Smooth muscle cell (in vitro differentiated cells): ENCODE results near the gene CCDC197. TPM values are rescaled to one million over a fixed set of nuclear protein-coding genes. Genes with fewer than 3 reads are reported as not detected.

Source experiments
- DNase-seq: peaks from one replicate; lab custom pipeline; 2025; ENCODE audit not compliant: unreplicated experiment; lab: John Stamatoyannopoulos, UW
- H2AFZ ChIP-seq: fragments of 200-600 bp; sonication (generic); 2 replicates; pipeline ENCODE4 v1.6.0; 2016; ENCODE audit warnings: antibody characterized with exemption, low read depth, mild to moderate bottlenecking
- H3F3A ChIP-seq: fragments of 200-600 bp; sonication (generic); 2 replicates; pipeline ENCODE4 v1.6.0; 2017; ENCODE audit warnings: antibody characterized with exemption, low read depth
- H3K27ac ChIP-seq: fragments of 200-600 bp; sonication (generic); 2 replicates; pipeline ENCODE4 v1.5.1; 2016; ENCODE audit warnings: low read depth, mild to moderate bottlenecking
- H3K27me3 ChIP-seq: fragments of 200-600 bp; sonication (generic); 2 replicates; pipeline ENCODE4 v1.6.1; 2016; ENCODE audit warnings: low read depth, mild to moderate bottlenecking
- H3K36me3 ChIP-seq: fragments of 200-600 bp; sonication (generic); 2 replicates; pipeline ENCODE4 v1.5.1; 2016; ENCODE audit warnings: low read depth
- H3K4me1 ChIP-seq: fragments of 200-600 bp; sonication (generic); 2 replicates; pipeline ENCODE4 v1.5.1; 2016; ENCODE audit warnings: low read depth
- H3K4me2 ChIP-seq: fragments of 200-600 bp; sonication (generic); 2 replicates; pipeline ENCODE4 v1.6.0; 2016; ENCODE audit warnings: mild to moderate bottlenecking
- H3K4me3 ChIP-seq: fragments of 200-600 bp; sonication (generic); 2 replicates; pipeline ENCODE4 v1.5.1; 2016; ENCODE audit warnings: mild to moderate bottlenecking
- H3K79me2 ChIP-seq: fragments of 200-600 bp; sonication (generic); 2 replicates; pipeline ENCODE4 v1.6.0; 2016; ENCODE audit warnings: low read depth, mild to moderate bottlenecking
- H3K9ac ChIP-seq: fragments of 200-600 bp; sonication (generic); 2 replicates; pipeline ENCODE4 v1.6.0; 2016; ENCODE audit warnings: low read depth
- H3K9me3 ChIP-seq: fragments of 200-600 bp; sonication (generic); replicated peaks from 2 replicates; pipeline ENCODE4 v1.5.1; 2016; ENCODE audit warnings: low read depth
- H4K20me1 ChIP-seq: fragments of 200-600 bp; sonication (generic); 2 replicates; pipeline ENCODE4 v1.6.0; 2016; ENCODE audit warnings: low read depth
- WGBS: methylation state at CpG from one replicate; pipeline ENCODE4 v1.1.7; 2016; ENCODE audit warnings: low lambda C conversion rate; 5-methylcytosine and 5-hydroxymethylcytosine counted together
- polyA plus RNA-seq: library from polyadenylated mRNA; unstranded; fragments of >200 nt; fragmentation: Nextera tagmentation; extraction: Ambion mirVana; gene quantifications from 2 replicates; pipeline ENCODE4 v1.2.1, GENCODE V29; 2016
- total RNA-seq: library from RNA; depleted of rRNA; stranded (reverse); fragments of >200 nt; gene quantifications from 2 replicates; pipeline ENCODE4 v1.2.3, GENCODE V29; 2014
- TF ChIP-seq, protein P1 (sequence below): fragments of 200-600 bp; sonication (generic); IDR thresholded peaks from 2 replicates; pipeline ENCODE4 v1.5.1; 2017; ENCODE audit warnings: borderline replicate concordance, mild to moderate bottlenecking, antibody characterized with exemption; ENCODE audit not compliant: insufficient read depth, poor library complexity, severe bottlenecking

Gene CCDC197
- total and polyA plus RNA-seq, 2 experiments from 2014 or later: not detected

DNA sequence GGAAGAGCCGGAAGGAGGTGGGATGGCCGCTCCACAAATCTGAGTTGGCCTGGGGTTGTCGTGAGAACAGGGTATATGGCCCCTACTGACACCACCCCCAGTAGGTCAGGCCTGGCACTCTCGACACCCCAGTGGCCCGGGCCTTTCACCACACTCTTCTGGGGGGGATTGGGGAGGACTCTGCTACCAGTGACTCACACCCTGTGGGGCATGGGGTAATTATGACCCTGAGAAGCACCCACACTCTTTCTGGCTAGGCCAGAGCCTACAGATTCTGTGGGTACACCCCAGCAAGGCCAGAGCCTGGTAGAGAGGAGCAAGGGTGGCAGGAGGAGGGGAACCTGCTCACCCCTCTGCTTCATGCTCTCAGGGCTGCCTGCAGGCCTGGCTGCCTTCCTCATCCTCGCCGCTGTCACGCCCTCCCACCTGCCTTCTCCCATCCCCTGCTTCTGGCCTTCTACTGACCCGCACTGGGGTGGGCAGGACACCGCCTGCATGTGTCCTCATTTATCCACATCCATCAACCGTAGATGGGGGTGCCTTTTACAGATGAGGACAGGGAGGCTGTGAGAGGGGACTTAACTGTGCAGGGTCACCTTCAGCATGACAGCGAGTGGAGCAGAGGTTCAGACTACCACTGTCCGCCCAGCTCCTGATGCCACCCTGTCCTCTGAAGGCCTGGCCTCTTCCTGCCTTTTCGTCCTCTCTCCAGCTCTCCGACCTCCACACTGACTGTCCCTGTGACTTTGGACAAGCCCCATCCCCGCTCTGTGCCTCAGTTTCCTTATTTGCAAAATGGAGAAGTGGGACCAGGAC, 39.1 kb upstream of the CCDC197 start:
- Histone ChIP-seq H3K27me3 (no peaks in the 10 kb centered on the region), H3K36me3 (no peaks in the 10 kb centered on the region), H4K20me1 (no peaks in the 10 kb centered on the region), H2AFZ (no peak overlapping the region), H3K9ac (peak overlapping the region; percentile 55), H3K27ac (no peak overlapping the region), H3K4me1 (peaks cover 3% of the 10 kb centered on the region), H3K4me3 (no peak overlapping the region), H3K79me2 (no peaks in the 10 kb centered on the region), H3K9me3 (no peaks in the 10 kb centered on the region), H3K4me2 (no peak overlapping the region), H3F3A (peaks cover 6% of the 10 kb centered on the region)
- WGBS: 94% methylated on average over 16 of the region's 16 CpGs
- no peak for DNase-seq
- TF ChIP-seq, protein P1, sequence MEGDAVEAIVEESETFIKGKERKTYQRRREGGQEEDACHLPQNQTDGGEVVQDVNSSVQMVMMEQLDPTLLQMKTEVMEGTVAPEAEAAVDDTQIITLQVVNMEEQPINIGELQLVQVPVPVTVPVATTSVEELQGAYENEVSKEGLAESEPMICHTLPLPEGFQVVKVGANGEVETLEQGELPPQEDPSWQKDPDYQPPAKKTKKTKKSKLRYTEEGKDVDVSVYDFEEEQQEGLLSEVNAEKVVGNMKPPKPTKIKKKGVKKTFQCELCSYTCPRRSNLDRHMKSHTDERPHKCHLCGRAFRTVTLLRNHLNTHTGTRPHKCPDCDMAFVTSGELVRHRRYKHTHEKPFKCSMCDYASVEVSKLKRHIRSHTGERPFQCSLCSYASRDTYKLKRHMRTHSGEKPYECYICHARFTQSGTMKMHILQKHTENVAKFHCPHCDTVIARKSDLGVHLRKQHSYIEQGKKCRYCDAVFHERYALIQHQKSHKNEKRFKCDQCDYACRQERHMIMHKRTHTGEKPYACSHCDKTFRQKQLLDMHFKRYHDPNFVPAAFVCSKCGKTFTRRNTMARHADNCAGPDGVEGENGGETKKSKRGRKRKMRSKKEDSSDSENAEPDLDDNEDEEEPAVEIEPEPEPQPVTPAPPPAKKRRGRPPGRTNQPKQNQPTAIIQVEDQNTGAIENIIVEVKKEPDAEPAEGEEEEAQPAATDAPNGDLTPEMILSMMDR: no peak

DNA sequence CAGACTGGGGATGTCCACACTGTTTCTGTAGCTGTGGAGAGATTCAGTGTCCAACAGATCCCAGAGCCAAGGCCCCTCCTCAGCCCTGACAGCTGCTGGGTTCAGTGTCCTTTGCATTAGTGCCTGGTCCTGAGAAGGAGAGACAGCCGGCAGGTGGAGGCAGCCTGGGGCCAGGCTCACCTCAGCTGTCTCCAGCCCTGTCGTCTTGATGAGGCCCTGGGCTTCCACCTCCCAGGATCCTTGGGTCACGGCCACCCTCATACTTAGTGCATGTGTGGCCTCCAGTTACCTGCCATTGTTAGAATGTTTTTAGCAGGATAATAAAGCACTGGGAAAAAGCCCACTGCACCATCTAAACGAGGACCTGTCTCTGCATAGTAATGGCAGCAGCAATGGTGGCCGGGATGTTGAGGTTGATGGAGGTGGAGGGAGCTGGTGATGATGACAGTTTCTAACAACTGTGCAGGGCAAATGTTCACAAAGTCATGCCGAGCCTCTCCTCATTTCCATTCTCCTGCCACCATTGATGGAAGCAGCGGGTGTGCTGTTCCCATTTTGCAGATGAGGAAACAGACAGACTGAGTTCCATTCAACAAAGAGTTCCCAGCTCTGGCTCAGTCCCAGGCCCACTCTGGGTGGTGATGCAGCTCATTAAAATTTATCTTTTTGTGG, 38.4 kb upstream of the CCDC197 start:
- Histone ChIP-seq H3K9ac (peak overlapping the region; percentile 55), H3K9me3 (no peaks in the 10 kb centered on the region), H3K27me3 (no peaks in the 10 kb centered on the region), H3K27ac (peak overlapping the region; percentile 91), H3K4me1 (peaks cover 3% of the 10 kb centered on the region), H3K4me3 (no peak overlapping the region), H4K20me1 (no peaks in the 10 kb centered on the region), H3K4me2 (peak overlapping the region; percentile 63), H3K36me3 (no peaks in the 10 kb centered on the region), H3K79me2 (no peaks in the 10 kb centered on the region), H3F3A (peaks cover 6% of the 10 kb centered on the region), H2AFZ (no peak overlapping the region)
- TF ChIP-seq, protein P1: no peak
- no peak for DNase-seq
- 87% methylated on average over 7 of the region's 7 CpGs for WGBS

DNA sequence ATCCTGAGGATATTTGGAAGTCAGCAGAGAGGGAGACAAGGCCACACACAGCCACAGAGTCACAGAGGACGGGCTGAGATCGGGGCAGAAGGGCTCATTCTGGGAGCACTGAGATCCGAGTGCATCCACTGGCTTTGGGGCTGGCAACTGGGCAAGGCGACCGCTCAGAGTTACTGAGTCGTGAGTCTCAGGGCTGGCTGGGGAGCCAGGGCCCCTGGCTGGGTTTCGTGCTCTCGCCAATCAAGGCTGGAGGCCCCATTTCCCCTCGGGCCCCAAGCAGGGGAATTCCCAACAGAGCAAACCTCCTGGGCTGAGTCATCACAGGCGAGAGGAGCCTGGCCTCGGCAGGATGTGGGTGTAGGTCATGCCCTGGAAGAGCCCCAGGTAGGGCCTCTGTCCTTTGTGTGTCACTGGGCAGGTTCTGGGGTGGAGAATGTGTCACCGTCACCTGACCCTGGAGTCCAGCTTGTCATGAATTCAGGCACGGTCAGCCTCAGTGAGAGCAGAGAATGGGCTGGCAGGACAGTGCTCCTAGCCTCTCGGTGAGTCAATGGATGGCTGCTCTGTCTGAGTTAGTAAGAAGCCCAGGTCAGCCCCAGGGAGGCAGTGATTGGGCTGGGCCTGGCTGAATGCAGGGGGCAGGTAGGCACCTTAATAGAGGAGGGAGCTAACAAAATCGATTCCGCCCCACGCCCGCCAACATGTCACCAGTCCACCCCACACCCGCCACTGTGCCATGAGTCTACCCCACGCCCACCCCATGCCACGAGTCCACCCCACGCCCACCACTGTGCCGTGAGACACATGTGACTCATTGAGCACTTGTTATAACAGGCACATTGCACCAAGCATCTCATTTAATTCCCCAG, 37.6 kb upstream of the CCDC197 start:
- DNase-seq: peak; percentile 71
- Histone ChIP-seq H4K20me1 (no peaks in the 10 kb centered on the region), H3K36me3 (no peaks in the 10 kb centered on the region), H3K9me3 (no peaks in the 10 kb centered on the region), H2AFZ (no peak overlapping the region), H3K27ac (peak overlapping the region; percentile 91), H3K4me3 (no peak overlapping the region), H3K79me2 (no peaks in the 10 kb centered on the region), H3K4me2 (peak overlapping the region; percentile 63), H3K4me1 (peaks cover 3% of the 10 kb centered on the region), H3K9ac (peak overlapping the region; percentile 59), H3K27me3 (no peaks in the 10 kb centered on the region), H3F3A (peaks cover 6% of the 10 kb centered on the region)
- TF ChIP-seq, protein P1: no peak
- WGBS: 34% methylated on average over 23 of the region's 23 CpGs
